Measurements from ENCODE around the gene NXF1. TPM values are rescaled to one million over a fixed set of nuclear protein-coding genes. Genes with fewer than 3 reads are reported as not detected.

Gene NXF1
- total and polyA plus RNA-seq, 10 of the 15 experiments (the other 5 are each of a cell fraction or from before 2014, with no cell fraction given) = 20.7 to 84.9 (median 40.6) TPM

GRCh38 chr11:62771144-62772021, 33.9 kb downstream of the NXF1 start, which contains the start of gene TAF6L (continued):
- TF ChIP-seq BCL3 (IDR thresholded peaks at IDR 0.05; ENCODE audit: borderline replicate concordance, insufficient read depth, low read depth, low read length, poor library complexity, severe bottlenecking) (no peak), ELK1 (IDR thresholded peaks at IDR 0.05; ENCODE audit: low read depth, low read length) (no peak), POLR2A (IDR thresholded peaks at IDR 0.05; ENCODE audit: low read depth, low read length) (peak; percentile 83), IKZF1 (conservative IDR thresholded peaks at IDR 0.05) (peak; percentile 93), NFYA (IDR thresholded peaks at IDR 0.05; ENCODE audit: borderline replicate concordance, low read depth, low read length) (no peak), PAX8 (IDR thresholded peaks at IDR 0.05) (no peak), NFYB (IDR thresholded peaks at IDR 0.05; ENCODE audit: insufficient read depth, low read depth, low read length) (peak; percentile 69; the same call in 1 of the 2 replicates), ESRRA (IDR thresholded peaks at IDR 0.05; ENCODE audit: low read length) (no peak), CBFB (IDR thresholded peaks at IDR 0.05; ENCODE audit: low read depth) (no peak; the same call in 1 of the 2 replicates), POU2F2 (IDR thresholded peaks at IDR 0.05; ENCODE audit: borderline replicate concordance, low read depth, low read length) (0 out of 3 replicates have a peak, but pooled peaks have one; percentile 11), YY1 (IDR thresholded peaks at IDR 0.05; ENCODE audit: low read depth, low read length) (peak; percentile 29; the same call in 1 of the 2 replicates), RB1 (IDR thresholded peaks at IDR 0.05; ENCODE audit: borderline replicate concordance) (0 out of 2 replicates have a peak, but pooled peaks have one; percentile 66), TBL1XR1 (IDR thresholded peaks at IDR 0.05; ENCODE audit: low read depth, low read length) (no peak), ETV6 (conservative IDR thresholded peaks at IDR 0.05 in 1 of 2, IDR thresholded peaks at IDR 0.05 in 1 of 2; ENCODE audit: borderline replicate concordance in 1 of 2, low read depth in 1 of 2) (no peak), BHLHE40 (IDR thresholded peaks at IDR 0.05; ENCODE audit: borderline replicate concordance in 1 of 2, low read depth in 2 of 2, low read length in 1 of 2) (peak; percentile 80 to 95), ZBTB33 (IDR thresholded peaks at IDR 0.05) (no peak), JUNB (IDR thresholded peaks at IDR 0.05) (no peak), ZNF687 (IDR thresholded peaks at IDR 0.05) (peak; percentile 66), NFIC (IDR thresholded peaks at IDR 0.05; ENCODE audit: low read depth, low read length) (no peak; the same call in 1 of the 2 replicates), DPF2 (IDR thresholded peaks at IDR 0.05) (peak; percentile 71), TARDBP (IDR thresholded peaks at IDR 0.05; ENCODE audit: borderline replicate concordance) (no peak; the same call in 1 of the 2 replicates)
